NOMO-1 treated with dmso at 0.1 percent for 144 hours (cell line): ENCODE measurements around the gene AEN.

Source experiments
- DNase-seq: peaks from one replicate; lab custom pipeline; 2025; ENCODE audit not compliant: unreplicated experiment; lab: John Stamatoyannopoulos, UW

The AEN gene

GRCh38 chr15:88663141-88663621 lies 42.0 kb downstream of the AEN start:
- DNase-seq: no peak

- DNase-seq: no peak
Observed at GRCh38 chr15:88664151-88664778, 43.1 kb downstream of the AEN start.

- DNase-seq: no peak
Observed at GRCh38 chr15:88674661-88675060, 53.5 kb downstream of the AEN start.

- DNase-seq: no peak
Observed at GRCh38 chr15:88678755-88679154, 57.6 kb downstream of the AEN start.

GRCh38 chr15:88680241-88681001 lies 59.3 kb downstream of the AEN start:
- DNase-seq: no peak

- no peak for DNase-seq
Observed at GRCh38 chr15:88681610-88682221, 60.6 kb downstream of the AEN start.
